Activated CD8-positive, alpha-beta memory T cell treated with anti-CD3 and anti-CD28 coated beads, Interleukin-2, amount 10 ng/mL, durations not matched to agents 7 days and 5 days (primary cell): ENCODE measurements around the gene BMP7. TPM values are rescaled to one million over a fixed set of nuclear protein-coding genes. Genes with fewer than 3 reads are reported as not detected.

ENCODE experiments used
- ATAC-seq: fragments of 150-1000 bp; cut with Tn5 transposase; one replicate; pipeline ENCODE4 v1.10.0; 2021; ENCODE audit warnings: moderate library complexity
- CTCF ChIA-PET: fragments of 350-600 bp; sonication (Branson Sonifier 250); formaldehyde crosslinking; loops from one replicate; lab custom pipeline; 2021; ENCODE audit warnings: antibody characterized with exemption; lab: Charles Lee
- DNase-seq: peaks from one replicate; pipeline ENCODE4 v3.0.0-alpha.2; 2020
- H3K27ac Mint-ChIP-seq: one replicate; pipeline ENCODE4 v1.8.0; 2021; ENCODE audit warnings: mild to moderate bottlenecking, mixed read lengths
- H3K27me3 Mint-ChIP-seq: one replicate; pipeline ENCODE4 v1.8.0; 2021; ENCODE audit warnings: mixed read lengths
- H3K36me3 Mint-ChIP-seq: one replicate; pipeline ENCODE4 v1.8.0; 2021; ENCODE audit warnings: mild to moderate bottlenecking, mixed read lengths
- H3K4me1 Mint-ChIP-seq: one replicate; pipeline ENCODE4 v1.8.0; 2021; ENCODE audit warnings: mixed read lengths
- H3K4me3 Mint-ChIP-seq: one replicate; pipeline ENCODE4 v1.8.0; 2021; ENCODE audit warnings: mild to moderate bottlenecking, moderate library complexity, mixed read lengths
- H3K9me3 Mint-ChIP-seq: one replicate; pipeline ENCODE4 v1.8.0; 2022; ENCODE audit warnings: low read depth, mixed read lengths
- total RNA-seq, 2 experiments: library from RNA; stranded (reverse); gene quantifications; one replicate each; pipeline ENCODE4 v1.2.3, GENCODE V29; 2021

BMP7 gene
- total RNA-seq, 2 experiments from 2014 or later, result not detected

DNA sequence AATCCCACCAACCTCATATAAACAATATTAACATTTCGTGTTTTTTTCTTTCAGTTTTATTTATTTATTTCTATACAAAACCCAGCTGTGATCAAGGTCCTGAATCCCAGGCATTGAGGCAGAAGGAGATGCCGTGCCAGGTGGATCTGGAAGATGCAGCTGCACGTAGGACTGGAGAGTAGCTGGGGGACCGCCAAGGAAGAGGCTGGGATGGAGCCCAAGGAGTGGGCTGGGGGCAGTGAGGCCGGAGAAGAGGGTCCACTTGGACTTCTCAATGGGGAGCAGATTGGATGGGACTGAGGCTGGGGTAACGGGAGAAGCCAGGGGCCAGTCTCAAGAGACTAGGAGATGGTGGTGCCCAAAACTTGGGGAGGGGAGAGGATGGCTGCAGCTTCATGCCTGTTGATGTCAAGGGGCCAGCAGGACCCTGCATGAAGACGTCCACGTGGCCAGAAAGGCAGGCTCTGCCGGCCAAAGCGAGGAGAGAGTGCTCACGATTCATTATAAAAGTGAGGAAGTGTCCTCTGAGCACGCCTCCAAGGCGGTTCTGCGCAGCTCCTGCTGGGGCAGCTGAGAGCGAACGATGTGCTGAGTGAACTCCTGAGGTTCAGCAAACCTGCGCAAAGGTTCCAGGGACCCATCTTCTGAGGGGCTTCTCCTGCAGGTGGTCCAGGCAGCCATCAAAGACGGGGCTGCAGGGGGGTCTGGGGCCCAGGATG lies 110.3 kb downstream of the BMP7 start:
- H3K27me3 Mint-ChIP-seq, result no peaks in the 10 kb centered on the region
- no peak overlapping the region for H3K4me3 Mint-ChIP-seq
- peaks cover 3% of the 10 kb centered on the region for H3K9me3 Mint-ChIP-seq
- ATAC-seq (no peak), DNase-seq (no peak)
- no peaks in the 10 kb centered on the region for H3K4me1 Mint-ChIP-seq
- CTCF ChIA-PET, result no interaction called here
- H3K36me3 Mint-ChIP-seq, result no peaks in the 10 kb centered on the region
- H3K27ac Mint-ChIP-seq, result no peak overlapping the region

DNA sequence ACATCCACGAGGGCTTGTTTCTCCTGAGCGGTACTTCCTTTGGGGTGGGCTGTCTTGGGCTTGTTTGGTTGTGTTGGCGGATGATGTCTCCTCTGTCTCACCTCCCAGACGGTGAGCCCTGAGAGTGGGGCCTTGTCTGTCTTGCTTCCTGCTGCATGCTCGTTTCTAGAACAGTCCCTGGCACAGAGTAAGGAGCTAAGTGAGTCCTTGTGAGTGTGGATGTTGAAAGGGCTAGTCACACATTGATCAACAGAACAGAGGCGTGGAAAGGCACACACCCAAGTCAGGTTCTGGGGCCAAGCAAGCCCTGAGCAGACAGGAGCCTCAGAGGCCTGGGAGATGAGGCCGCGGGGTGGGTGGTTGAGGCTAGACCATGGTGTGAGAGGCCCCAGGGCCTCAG lies 111.0 kb downstream of the BMP7 start:
- Mint-ChIP-seq H3K4me1 (no peaks in the 10 kb centered on the region), H3K4me3 (no peak overlapping the region), H3K36me3 (no peaks in the 10 kb centered on the region), H3K9me3 (peaks cover 3% of the 10 kb centered on the region), H3K27ac (no peak overlapping the region), H3K27me3 (no peaks in the 10 kb centered on the region)
- DNase-seq (no peak), ATAC-seq (no peak)
- CTCF ChIA-PET, result no interaction called here

DNA sequence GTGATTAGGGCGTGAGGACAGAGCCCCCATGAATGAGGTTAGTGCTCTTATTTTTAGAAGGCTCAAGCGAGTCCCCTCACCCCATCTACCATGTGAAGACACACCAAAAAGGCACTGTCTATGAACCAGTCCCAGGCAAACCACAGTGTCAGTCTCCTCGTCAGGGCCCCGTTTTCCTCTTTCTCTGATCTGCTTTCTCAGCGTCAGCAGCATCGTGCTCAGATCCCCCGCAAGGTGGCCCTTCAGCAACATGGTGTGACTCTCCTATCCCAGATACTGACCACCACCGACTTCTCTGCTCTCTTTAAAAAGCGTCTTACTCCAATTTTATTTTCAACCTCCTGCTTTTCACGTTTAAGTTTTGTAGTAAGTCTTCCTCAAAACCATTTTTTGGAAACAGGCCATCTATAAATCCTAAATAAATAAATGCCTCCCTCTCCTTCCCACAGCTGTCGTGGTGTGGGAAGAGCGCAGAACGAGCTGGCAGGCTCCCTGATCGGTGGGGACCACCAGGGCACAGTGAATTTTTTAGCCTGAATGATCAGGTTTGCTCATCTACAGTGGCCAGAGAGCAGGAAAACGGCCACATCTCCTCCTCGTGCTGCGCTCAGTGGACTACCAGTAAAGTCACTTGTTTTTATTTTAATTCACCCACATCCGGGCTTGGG lies 113.1 kb downstream of the BMP7 start:
- Mint-ChIP-seq H3K27me3 (peaks cover 3% of the 10 kb centered on the region), H3K36me3 (no peaks in the 10 kb centered on the region), H3K9me3 (peaks cover 3% of the 10 kb centered on the region), H3K4me1 (no peaks in the 10 kb centered on the region), H3K4me3 (no peak overlapping the region), H3K27ac (no peak overlapping the region)
- CTCF ChIA-PET, result no interaction called here
- ATAC-seq, result no peak
- no peak for DNase-seq

DNA sequence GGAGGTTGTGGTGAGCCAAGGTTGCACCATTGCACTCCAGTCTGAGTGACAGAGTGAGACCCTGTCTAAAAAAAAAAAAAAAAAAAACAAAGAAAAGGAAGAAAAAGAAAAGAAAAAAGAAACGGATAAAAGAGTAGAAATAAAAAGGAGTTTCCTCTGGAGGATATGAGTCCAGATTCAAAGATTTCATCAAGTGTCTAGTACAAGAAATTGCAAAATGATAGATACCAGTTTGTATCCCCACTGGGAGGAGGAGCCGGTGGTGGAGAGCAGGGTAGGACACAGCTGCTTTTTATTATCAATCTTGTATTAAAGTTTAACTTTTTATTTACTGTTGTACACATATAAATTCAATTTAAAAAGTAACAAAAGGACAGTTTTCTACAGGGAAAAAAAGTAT lies 113.9 kb downstream of the BMP7 start:
- Mint-ChIP-seq H3K9me3 (peaks cover 3% of the 10 kb centered on the region), H3K4me1 (no peaks in the 10 kb centered on the region), H3K4me3 (no peak overlapping the region), H3K27ac (no peak overlapping the region), H3K27me3 (peaks cover 3% of the 10 kb centered on the region), H3K36me3 (no peaks in the 10 kb centered on the region)
- ATAC-seq (no peak), DNase-seq (no peak)
- CTCF ChIA-PET, result no interaction called here

DNA sequence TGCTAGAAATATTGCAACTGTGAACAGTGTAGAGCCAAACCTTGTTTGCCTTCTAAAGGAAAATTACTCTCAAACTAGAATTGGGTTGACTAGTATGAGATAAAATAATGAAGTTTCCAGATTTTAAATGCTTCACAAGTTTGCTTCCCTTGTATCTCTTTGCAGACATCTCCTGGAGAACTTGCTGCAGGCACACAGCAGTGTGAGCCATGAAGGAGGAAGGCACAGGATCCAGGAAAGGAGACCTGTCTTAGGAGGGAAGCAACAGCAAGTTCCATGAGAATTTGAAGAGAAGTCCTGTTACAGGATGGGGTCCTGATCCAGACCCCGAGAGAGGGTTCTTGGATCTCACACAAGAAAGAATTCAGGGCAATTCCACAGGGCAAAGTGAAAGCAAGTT lies 115.9 kb downstream of the BMP7 start:
- H3K27ac Mint-ChIP-seq, result no peak overlapping the region
- H3K4me1 Mint-ChIP-seq, result peaks cover 2% of the 10 kb centered on the region
- no peaks in the 10 kb centered on the region for H3K36me3 Mint-ChIP-seq
- peaks cover 3% of the 10 kb centered on the region for H3K27me3 Mint-ChIP-seq
- DNase-seq, result no peak
- peaks cover 7% of the 10 kb centered on the region for H3K9me3 Mint-ChIP-seq
- no peak for ATAC-seq
- CTCF ChIA-PET, result no interaction called here
- H3K4me3 Mint-ChIP-seq, result no peak overlapping the region

DNA sequence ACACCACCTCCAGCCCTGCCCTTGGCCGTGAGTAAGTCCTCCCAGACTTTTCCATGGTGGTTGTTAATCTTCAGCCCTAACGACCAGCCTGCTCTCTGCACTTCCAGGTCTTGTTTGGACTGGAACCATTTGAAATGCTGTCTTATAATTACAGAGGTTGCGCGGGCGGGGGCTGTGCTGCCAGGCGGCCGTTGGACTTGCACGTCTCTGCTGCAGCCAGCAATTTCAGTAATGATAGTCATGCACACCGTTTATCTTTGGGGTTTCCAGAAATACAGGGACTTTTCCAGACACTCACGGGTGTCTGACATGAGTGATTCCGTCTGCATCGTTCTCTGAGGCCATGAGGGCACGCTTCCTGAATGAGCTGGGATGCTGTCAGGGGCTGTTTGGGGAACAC lies 118.2 kb downstream of the BMP7 start:
- Mint-ChIP-seq H3K27ac (no peak overlapping the region), H3K36me3 (no peaks in the 10 kb centered on the region), H3K4me3 (no peak overlapping the region), H3K9me3 (peaks cover 7% of the 10 kb centered on the region), H3K4me1 (peaks cover 2% of the 10 kb centered on the region), H3K27me3 (peaks cover 3% of the 10 kb centered on the region)
- ATAC-seq, result no peak
- DNase-seq, result no peak
- CTCF ChIA-PET, result no interaction called here

DNA sequence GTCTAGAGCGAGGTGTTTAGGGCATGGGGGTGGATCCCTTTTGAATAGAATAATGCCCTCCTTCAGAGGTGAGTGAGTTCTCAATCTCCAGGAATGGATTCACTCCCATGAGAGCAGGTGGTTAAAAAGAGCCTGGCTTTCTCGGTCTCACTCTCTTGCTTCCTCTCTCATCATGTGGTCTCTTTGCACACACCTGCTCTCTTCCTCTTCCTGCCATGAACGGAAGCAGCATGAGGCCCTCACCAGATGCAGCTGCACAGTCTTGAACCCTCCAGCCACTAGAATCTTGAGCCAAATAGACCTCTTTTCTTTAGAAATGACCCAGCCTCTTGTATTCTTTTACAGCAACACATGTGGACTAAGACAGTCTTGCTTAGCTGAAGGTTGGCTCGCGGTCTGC lies 119.3 kb downstream of the BMP7 start:
- peaks cover 2% of the 10 kb centered on the region for H3K4me1 Mint-ChIP-seq
- DNase-seq (no peak), ATAC-seq (no peak)
- no peak overlapping the region for H3K27ac Mint-ChIP-seq
- CTCF ChIA-PET, result no interaction called here
- peaks cover 3% of the 10 kb centered on the region for H3K27me3 Mint-ChIP-seq
- H3K36me3 Mint-ChIP-seq, result no peaks in the 10 kb centered on the region
- no peak overlapping the region for H3K4me3 Mint-ChIP-seq
- peaks cover 7% of the 10 kb centered on the region for H3K9me3 Mint-ChIP-seq

DNA sequence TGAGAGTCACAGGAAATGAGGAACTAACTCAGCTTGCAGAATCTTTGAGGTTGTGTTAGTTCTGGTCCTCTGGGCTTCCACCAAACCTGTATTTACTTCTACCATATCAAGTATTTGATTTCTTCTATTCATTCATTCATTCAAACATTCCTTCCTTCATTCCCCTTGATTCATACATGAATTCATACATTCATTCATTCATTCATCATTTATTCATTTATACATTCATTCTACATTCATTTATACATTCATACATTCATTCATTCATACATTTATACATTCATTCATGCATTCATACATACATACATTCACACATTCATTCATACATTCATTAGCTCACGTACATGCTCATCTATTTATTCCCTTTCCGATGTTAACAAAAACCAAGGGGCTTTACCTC lies 120.3 kb downstream of the BMP7 start:
- no peak for DNase-seq
- ATAC-seq, result no peak
- H3K9me3 Mint-ChIP-seq, result peaks cover 4% of the 10 kb centered on the region
- CTCF ChIA-PET, result no interaction called here
- H3K27me3 Mint-ChIP-seq, result peaks cover 3% of the 10 kb centered on the region
- no peaks in the 10 kb centered on the region for H3K36me3 Mint-ChIP-seq
- no peak overlapping the region for H3K27ac Mint-ChIP-seq
- no peak overlapping the region for H3K4me3 Mint-ChIP-seq
- peaks cover 2% of the 10 kb centered on the region for H3K4me1 Mint-ChIP-seq

DNA sequence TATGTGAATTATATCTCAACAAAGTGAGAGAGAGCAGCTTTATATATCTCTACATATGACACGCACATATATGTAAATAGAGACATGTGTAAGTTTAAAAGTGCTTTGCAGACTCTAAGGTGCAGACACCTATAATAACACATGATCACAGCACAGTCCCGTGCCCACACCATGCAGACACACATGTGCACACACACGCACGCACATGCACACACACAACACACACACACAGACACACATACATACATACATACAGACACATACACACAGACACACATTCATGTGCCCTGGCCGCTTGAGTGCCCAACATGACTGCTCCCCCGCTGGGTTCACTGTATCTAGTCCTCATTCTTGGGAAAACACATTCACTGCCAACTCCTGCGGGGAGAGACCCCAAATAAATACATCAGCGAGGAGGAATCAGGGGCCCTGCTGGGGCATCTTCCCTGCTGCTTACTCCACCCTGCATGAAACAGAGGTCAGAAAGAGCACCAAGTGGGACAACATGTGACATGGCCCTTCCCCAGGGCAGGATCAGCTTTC lies 121.3 kb downstream of the BMP7 start:
- no peak for DNase-seq
- CTCF ChIA-PET, result no interaction called here
- Mint-ChIP-seq H3K4me3 (no peak overlapping the region), H3K27ac (no peak overlapping the region), H3K4me1 (peaks cover 2% of the 10 kb centered on the region), H3K9me3 (peaks cover 4% of the 10 kb centered on the region), H3K27me3 (peaks cover 6% of the 10 kb centered on the region), H3K36me3 (no peaks in the 10 kb centered on the region)
- ATAC-seq, result no peak

DNA sequence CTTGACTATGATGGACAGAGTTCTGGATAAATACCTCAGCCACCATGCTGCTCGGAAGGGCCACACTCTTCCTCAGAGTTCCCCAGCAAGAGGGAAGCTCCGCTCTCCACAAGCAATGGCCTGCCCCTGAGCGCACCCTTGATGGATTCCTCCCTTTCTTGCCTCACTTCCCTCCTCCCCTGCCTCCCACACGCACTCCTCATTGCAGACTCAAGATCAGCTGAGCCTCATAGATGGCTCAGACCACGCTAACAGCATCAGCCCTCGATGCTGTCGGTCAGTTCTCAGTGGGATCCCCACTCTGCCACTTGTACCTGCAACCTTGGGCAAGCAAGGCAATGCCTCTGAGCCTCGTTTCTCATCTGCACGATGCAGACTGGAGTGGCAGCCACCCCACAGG lies 123.3 kb downstream of the BMP7 start:
- no peak for ATAC-seq

DNA sequence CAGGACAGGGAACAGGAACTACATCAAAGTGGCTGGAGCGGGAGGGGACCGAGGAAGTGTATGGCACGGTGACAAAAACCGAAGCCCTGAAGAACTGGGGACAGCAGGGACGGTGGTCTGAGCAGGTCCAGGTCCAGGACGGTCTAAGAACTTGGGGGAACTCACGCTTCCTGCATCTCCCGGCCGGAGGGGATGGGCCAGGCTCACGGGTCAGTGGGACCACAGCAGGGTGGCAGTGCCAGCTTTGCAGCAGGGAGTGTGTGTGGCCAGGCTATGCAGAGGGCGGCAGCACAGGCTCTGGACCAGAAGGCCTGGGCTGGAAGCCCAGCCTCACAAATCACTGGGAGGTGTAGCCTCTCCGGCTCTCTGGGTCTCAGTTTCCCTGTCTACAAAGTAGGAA lies 123.8 kb downstream of the BMP7 start:
- H3K27me3 Mint-ChIP-seq, result peaks cover 3% of the 10 kb centered on the region
- CTCF ChIA-PET, result no interaction called here

More for the DNA sequence above, 123.3 kb downstream of the BMP7 start:
- H3K4me1 Mint-ChIP-seq, result peaks cover 2% of the 10 kb centered on the region
- no peaks in the 10 kb centered on the region for H3K36me3 Mint-ChIP-seq
- H3K27ac Mint-ChIP-seq, result no peak overlapping the region
- no peak overlapping the region for H3K4me3 Mint-ChIP-seq
- CTCF ChIA-PET, result no interaction called here
- H3K9me3 Mint-ChIP-seq, result peaks cover 4% of the 10 kb centered on the region
- no peak for DNase-seq
- H3K27me3 Mint-ChIP-seq, result peaks cover 3% of the 10 kb centered on the region

DNA sequence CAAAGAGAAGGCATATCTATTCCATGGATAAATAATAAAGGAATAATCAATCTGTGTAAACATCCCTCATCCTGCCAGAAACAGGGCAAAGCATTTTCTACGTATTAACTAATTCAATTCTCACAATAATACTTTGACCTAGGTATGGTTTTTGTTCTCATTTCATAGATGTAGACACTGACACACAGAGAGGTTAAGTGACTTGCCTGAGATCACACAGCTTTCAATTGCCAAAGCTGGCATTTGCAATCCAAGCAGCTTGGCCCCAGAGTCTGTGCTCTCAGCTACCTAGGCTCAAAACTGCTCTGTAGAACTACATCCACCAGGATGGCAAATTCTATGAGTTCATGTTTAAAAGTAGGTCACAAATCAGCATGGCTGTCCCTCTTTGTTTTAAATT lies 124.9 kb downstream of the BMP7 start:
- H3K27ac Mint-ChIP-seq, result no peak overlapping the region
- CTCF ChIA-PET, result no interaction called here
- H3K4me1 Mint-ChIP-seq, result no peaks in the 10 kb centered on the region
- ATAC-seq (no peak), DNase-seq (no peak)
- no peaks in the 10 kb centered on the region for H3K36me3 Mint-ChIP-seq
- no peak overlapping the region for H3K4me3 Mint-ChIP-seq
- H3K9me3 Mint-ChIP-seq, result no peaks in the 10 kb centered on the region
- peaks cover 3% of the 10 kb centered on the region for H3K27me3 Mint-ChIP-seq

More for the DNA sequence above, 123.8 kb downstream of the BMP7 start:
- no peak for DNase-seq
- Mint-ChIP-seq H3K4me1 (peaks cover 2% of the 10 kb centered on the region), H3K9me3 (peaks cover 4% of the 10 kb centered on the region), H3K36me3 (no peaks in the 10 kb centered on the region), H3K4me3 (no peak overlapping the region), H3K27ac (no peak overlapping the region)
- ATAC-seq, result no peak

DNA sequence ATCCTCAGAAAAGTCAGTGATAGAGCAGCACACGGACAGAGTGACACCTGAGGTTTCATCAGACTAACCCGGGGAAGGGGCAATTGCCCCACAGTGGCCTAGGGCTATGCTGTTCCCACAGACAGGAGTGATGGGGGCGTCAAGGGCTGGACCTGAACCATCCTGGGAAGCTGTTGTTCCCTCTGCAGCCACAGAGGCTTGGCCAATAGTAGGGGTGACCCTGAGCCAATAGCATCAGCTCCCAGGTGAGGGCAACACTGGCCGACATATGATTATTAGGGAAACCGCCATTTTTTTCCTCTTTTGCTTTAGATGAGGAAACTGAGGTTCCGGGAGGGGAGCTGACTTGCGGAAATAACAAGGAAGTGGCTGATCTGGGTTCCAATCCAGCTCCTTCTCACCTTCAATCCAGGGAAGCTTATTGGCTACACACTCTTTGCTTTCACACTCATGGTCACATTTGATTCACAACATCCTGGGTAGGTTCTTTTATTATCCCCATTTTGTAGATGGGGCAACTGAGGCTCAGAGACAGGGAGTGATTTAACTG lies 126.0 kb downstream of the BMP7 start:
- DNase-seq (no peak), ATAC-seq (no peak)
- Mint-ChIP-seq H3K4me3 (no peak overlapping the region), H3K36me3 (no peaks in the 10 kb centered on the region), H3K9me3 (no peaks in the 10 kb centered on the region), H3K27ac (no peak overlapping the region), H3K27me3 (peaks cover 3% of the 10 kb centered on the region), H3K4me1 (no peaks in the 10 kb centered on the region)
- CTCF ChIA-PET, result no interaction called here
